GM19193 (cell line): ENCODE results near the gene KANSL1.

Experiments used
- POLR2A ChIP-seq: IDR thresholded peaks from 4 replicates; pipeline ENCODE4 v1.6.1; 2011; ENCODE audit not compliant: insufficient read depth, insufficient read length; ENCODE audit errors: extremely low read depth

KANSL1 gene

DNA sequence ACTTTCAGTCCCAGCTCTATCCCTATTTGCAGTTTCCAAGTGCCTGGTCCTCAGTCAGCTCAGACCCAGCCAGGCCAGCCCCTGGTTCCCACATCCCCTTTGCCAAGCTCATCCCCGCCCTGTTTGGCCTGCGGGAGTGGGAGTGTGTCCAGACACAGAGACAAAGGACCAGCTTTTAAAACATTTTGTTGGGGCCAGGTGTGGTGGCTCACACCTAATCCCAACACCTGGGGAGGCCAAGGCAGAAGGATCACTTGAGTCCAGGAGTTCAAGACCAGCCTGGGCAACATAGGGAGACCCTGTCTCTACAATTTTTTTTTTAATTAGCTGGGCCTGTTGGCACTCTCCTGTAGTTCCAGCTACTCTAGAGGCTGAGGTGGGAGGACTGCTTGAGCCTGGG, 192.5 kb downstream of the KANSL1 start:
- TF ChIP-seq POLR2A, result no peak

DNA sequence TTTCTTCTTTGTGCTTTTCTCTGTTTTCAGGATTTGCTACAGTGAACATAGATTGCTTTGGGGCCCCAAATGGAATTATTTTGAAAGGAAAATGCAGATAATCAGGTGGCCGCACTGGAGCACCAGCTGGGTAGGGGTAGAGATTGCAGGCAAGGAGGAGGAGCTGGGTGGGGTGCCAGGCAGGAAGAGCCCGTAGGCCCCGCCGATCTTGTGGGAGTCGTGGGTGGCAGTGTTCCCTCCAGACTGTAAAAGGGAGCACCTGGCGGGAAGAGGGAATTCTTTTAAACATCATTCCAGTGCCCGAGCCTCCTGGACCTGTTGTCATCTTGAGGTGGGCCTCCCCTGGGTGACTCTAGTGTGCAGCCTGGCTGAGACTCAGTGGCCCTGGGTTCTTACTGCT, 192.9 kb downstream of the KANSL1 start:
- TF ChIP-seq POLR2A, result no peak

GRCh38 chr17:45999900-46000290, 193.3 kb downstream of the KANSL1 start:
- no peak for TF ChIP-seq POLR2A

DNA sequence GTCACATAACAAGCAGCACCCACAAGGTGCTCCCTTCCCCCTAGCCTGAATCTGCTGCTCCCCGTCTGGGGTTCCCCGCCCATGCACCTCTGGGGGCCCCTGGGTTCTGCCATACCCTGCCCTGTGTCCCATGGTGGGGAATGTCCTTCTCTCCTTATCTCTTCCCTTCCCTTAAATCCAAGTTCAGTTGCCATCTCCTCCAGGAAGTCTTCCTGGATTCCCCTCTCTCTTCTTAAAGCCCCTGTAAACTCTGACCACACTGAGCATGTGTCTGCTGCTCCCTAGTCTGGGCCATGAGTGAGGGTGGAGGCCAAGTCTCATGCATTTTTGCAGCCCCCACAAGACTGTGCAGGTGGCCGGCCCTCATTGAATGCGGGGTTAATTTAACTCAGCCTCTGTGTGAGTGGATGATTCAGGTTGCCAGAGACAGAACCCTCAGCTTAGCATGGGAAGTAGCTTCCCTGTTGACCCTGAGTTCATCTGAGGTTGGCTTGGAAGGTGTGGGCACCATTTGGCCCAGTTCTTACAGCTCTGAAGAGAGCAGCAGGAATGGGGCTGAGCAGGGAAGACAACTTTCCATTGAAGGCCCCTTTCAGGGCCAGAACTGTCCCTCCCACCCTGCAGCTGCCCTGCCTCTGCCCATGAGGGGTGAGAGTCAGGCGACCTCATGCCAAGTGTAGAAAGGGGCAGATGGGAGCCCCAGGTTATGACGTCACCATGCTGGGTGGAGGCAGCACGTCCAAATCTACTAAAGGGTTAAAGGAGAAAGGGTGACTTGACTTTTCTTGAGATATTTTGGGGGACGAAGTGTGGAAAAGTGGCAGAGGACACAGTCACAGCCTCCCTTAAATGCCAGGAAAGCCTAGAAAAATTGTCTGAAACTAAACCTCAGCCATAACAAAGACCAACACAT, 194.0 kb downstream of the KANSL1 start, which contains the start of gene STH:
Gene STH, plus strand, starts transcription at position 264 of the 913 bp plus-strand sequence. Its CDS starts 30 bp downstream, at position 294.
- TF ChIP-seq POLR2A, result no peak

- no peak for TF ChIP-seq POLR2A
Measured at GRCh38 chr17:45997624-45998023, 195.6 kb downstream of the KANSL1 start.

- no peak for TF ChIP-seq POLR2A
Measured at GRCh38 chr17:45997166-45997565, 196.1 kb downstream of the KANSL1 start.

GRCh38 chr17:45996282-45996937, 196.8 kb downstream of the KANSL1 start:
- no peak for TF ChIP-seq POLR2A

DNA sequence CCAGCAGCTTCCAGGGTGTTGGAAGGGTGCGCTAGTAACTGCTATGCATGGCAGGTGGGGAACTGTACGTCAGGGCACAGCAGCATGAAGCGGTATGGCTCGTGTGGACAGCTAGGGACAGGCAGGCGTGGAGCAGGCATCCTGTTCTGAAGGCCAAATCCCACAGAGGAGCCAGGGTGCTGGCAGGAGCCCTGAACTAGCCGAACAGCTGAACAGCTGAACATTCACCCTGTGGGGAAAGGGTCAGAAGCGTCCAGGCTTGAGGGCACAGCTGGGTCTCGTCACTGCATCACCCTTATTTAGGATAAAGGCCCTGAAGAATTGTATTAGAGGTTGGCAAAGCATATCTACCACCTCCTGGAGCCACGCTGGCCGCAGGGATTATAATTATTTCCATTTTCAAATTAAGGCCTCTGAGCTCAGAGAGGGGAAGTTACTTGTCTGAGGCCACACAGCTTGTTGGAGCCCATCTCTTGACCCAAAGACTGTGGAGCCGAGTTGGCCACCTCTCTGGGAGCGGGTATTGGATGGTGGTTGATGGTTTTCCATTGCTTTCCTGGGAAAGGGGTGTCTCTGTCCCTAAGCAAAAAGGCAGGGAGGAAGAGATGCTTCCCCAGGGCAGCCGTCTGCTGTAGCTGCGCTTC, 197.5 kb downstream of the KANSL1 start:
- TF ChIP-seq POLR2A, result no peak

GRCh38 chr17:45994987-45995386, 198.2 kb downstream of the KANSL1 start:
- TF ChIP-seq POLR2A, result no peak

GRCh38 chr17:45993962-45994627, 199.1 kb downstream of the KANSL1 start:
- no peak for TF ChIP-seq POLR2A

DNA sequence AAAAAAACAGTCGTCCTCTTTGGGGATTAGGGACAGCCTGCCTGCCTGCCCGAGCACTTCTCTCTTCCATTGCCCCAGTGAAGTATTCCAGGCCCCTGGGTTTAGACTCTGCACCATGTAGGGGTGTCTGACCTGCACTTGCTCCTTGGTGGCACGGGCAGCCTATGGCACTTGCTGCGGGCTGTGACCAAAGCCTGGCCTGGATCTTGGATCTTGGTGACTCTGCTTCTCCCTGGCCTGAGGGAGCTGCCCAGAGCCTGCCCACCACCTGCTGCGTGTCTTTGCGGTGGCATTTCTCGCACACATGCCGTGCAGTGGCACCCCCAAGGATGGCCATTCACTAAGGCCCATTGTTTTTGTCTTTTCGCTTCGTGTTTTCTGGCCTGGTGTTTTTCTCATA, 200.3 kb downstream of the KANSL1 start:
- no peak for TF ChIP-seq POLR2A

- no peak for TF ChIP-seq POLR2A
Measured at GRCh38 chr17:45992175-45992574, 201.1 kb downstream of the KANSL1 start.

DNA sequence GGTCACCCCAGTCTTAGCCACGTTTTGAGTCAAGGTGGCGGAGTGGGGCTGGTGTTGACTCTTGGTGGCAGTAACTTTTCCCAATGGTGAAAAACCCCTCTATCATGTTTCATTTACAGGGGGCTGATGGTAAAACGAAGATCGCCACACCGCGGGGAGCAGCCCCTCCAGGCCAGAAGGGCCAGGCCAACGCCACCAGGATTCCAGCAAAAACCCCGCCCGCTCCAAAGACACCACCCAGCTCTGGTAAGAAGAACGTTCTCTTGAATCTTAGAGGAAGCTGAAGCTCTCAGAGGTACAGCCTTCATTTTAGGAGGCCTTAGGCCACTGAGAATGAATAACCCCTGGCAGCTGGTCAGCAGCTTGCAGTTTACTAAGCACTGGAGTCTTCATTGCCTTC, 201.9 kb downstream of the KANSL1 start:
- TF ChIP-seq POLR2A, result no peak

GRCh38 chr17:45990886-45991285, 202.3 kb downstream of the KANSL1 start:
- no peak for TF ChIP-seq POLR2A

DNA sequence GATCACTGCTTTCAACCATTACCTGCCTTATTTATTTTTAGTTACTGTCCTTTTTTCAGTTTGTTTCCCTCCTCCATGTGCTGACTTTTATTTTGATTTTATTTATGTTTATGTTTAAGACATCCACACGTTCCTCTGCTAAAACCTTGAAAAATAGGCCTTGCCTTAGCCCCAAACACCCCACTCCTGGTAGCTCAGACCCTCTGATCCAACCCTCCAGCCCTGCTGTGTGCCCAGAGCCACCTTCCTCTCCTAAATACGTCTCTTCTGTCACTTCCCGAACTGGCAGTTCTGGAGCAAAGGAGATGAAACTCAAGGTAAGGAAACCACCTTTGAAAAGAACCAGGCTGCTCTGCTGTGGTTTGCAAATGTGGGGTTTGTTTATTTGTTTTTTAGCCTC, 203.5 kb downstream of the KANSL1 start:
- no peak for TF ChIP-seq POLR2A
